ENCODE measurements around the gene OLIG1.

The OLIG1 gene

GRCh38 chr21:33069994-33070743, at the start of gene OLIG1:
OLIG1 (plus strand) TSS chr21:33070141; CDS start chr21:33070247, 106 bp downstream.
- DNase-seq (ENCODE audit: low read depth in 1 of 2, low spot score in 1 of 2), result peak in 1 of 2 donors; percentile 36

DNA sequence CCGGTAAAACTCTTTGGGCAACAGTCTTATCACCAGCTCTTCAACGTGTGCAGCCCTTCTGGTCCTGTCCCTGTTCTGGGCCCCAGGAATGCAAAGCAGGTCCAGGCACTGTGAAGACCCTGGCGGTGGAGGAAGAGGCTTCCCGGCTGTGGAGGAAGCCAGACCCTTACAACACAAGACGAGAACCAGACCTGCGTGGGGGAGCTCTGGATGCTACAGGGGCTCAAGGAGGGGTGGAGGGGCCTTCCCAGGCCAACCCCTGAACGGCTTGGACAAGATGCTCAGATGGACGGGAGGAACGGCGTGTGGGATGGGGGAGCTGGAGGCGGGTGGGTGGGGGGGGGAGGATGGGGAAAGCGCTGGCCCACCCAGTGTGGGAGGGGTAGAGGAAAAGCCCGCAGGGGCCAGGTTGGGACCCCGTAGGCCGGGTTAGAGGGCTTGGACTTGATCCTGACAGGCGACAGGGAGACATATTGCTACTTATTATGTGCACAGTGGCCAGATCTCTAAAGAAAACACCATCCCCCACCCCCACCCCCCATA, 49.3 kb upstream of the OLIG1 start:
- DNase-seq (ENCODE audit: low read depth in 1 of 2, low spot score in 1 of 2), result no peak

- no peak for DNase-seq (ENCODE audit: low read depth in 1 of 2, low spot score in 1 of 2)
These were observed 48.8 kb upstream of the OLIG1 start for GRCh38 chr21:33021150-33021549.

DNA sequence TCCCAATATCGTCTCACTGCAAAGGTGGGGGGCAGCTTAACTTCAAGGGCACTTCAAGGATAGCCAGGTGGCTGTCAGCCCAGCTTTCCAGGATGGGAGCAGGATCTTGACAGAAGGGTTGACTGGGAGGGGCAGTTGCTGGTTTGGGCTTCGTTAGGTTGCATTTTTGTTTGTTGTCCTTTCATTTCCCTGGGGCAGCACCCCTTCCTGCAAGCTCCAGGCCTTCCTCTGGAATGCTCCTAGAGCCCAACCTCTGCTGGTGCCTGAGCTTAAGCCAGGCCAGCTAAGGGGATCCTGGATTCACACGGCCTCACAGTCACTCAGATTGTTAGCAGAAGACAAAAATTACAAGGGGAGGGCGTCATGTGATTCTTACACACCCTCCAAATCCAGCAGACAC, 48.3 kb upstream of the OLIG1 start:
- DNase-seq (ENCODE audit: low read depth in 1 of 2, low spot score in 1 of 2), result no peak

DNA sequence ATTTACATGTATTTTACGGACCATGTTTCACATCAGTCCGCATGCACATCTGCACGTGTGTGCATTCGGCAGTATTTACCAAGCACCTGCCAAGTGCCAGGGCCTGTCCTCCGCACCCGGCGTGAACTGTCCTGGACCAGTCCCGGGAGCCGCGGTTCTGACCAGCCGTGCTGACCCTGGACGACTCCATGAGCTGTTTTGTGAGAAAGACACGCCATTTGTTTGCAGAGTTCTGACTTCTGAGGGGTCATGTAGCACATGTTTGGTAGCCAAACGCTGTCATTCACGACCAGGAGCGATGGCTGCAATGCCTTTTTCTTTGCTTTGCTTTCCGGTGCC, 47.5 kb upstream of the OLIG1 start:
- no peak for DNase-seq (ENCODE audit: low read depth in 1 of 2, low spot score in 1 of 2)

DNA sequence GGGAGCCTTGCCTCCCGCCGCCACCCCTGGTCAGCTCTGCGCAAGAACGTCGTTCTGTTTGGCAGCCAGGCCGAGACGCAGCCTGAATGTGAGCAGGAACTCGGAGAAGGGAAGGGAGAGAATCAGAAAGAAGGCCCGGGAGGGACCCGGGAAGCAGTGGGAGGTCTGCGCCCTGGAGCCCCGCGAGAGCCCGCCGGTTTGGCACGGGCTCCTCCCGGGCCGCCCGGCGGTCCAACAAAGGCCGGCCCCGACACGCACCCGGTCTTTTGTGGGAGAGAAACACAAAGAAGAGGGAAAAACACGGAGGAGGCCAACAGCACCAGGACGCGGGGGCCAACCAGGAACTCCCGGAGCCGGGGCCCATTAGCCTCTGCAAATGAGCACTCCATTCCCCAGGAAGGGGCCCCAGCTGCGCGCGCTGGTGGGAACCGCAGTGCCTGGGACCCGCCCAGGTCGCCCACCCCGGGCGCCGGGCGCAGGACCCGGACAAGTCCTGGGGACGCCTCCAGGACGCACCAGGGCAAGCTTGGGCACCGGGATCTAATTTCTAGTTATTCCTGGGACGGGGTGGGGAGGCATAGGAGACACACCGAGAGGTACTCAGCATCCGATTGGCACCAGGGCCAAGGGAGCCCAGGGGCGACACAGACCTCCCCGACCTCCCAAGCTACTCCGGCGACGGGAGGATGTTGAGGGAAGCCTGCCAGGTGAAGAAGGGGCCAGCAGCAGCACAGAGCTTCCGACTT, 46.9 kb upstream of the OLIG1 start:
- no peak for DNase-seq (ENCODE audit: low read depth in 1 of 2, low spot score in 1 of 2)

GRCh38 chr21:33023574-33024200, 46.3 kb upstream of the OLIG1 start:
- DNase-seq (ENCODE audit: low read depth in 1 of 2, low spot score in 1 of 2), result no peak

- DNase-seq (ENCODE audit: low read depth in 1 of 2, low spot score in 1 of 2), result no peak
These were observed 45.5 kb upstream of the OLIG1 start for GRCh38 chr21:33024201-33025103.

DNA sequence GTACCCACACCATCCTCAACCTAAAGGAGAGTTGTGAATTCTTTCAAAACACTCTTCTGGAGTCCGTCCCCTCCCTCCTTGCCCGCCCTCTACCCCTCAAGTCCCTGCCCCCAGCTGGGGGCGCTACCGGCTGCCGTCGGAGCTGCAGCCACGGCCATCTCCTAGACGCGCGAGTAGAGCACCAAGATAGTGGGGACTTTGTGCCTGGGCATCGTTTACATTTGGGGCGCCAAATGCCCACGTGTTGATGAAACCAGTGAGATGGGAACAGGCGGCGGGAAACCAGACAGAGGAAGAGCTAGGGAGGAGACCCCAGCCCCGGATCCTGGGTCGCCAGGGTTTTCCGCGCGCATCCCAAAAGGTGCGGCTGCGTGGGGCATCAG, 44.8 kb upstream of the OLIG1 start:
- no peak for DNase-seq (ENCODE audit: low read depth in 1 of 2, low spot score in 1 of 2)

DNA sequence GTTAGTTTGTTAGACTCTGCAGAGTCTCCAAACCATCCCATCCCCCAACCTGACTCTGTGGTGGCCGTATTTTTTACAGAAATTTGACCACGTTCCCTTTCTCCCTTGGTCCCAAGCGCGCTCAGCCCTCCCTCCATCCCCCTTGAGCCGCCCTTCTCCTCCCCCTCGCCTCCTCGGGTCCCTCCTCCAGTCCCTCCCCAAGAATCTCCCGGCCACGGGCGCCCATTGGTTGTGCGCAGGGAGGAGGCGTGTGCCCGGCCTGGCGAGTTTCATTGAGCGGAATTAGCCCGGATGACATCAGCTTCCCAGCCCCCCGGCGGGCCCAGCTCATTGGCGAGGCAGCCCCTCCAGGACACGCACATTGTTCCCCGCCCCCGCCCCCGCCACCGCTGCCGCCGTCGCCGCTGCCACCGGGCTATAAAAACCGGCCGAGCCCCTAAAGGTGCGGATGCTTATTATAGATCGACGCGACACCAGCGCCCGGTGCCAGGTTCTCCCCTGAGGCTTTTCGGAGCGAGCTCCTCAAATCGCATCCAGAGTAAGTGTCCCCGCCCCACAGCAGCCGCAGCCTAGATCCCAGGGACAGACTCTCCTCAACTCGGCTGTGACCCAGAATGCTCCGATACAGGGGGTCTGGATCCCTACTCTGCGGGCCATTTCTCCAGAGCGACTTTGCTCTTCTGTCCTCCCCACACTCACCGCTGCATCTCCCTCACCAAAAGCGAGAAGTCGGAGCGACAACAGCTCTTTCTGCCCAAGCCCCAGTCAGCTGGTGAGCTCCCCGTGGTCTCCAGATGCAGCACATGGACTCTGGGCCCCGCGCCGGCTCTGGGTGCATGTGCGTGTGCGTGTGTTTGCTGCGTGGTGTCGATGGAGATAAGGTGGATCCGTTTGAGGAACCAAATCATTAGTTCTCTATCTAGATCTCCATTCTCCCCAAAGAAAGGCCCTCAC, 44.2 kb upstream of the OLIG1 start, which contains the start of gene OLIG2:
TSS of gene OLIG2 (plus strand) at position 447 of the 954 bp plus-strand sequence. CDS start 928 bp downstream, outside the sequence.
- DNase-seq (ENCODE audit: low read depth in 1 of 2, low spot score in 1 of 2), result no peak

DNA sequence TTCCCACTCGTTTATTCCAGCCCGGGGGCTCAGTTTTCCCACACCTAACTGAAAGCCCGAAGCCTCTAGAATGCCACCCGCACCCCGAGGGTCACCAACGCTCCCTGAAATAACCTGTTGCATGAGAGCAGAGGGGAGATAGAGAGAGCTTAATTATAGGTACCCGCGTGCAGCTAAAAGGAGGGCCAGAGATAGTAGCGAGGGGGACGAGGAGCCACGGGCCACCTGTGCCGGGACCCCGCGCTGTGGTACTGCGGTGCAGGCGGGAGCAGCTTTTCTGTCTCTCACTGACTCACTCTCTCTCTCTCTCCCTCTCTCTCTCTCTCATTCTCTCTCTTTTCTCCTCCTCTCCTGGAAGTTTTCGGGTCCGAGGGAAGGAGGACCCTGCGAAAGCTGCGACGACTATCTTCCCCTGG, 43.5 kb upstream of the OLIG1 start:
- DNase-seq (ENCODE audit: low read depth in 1 of 2, low spot score in 1 of 2), result no peak

DNA sequence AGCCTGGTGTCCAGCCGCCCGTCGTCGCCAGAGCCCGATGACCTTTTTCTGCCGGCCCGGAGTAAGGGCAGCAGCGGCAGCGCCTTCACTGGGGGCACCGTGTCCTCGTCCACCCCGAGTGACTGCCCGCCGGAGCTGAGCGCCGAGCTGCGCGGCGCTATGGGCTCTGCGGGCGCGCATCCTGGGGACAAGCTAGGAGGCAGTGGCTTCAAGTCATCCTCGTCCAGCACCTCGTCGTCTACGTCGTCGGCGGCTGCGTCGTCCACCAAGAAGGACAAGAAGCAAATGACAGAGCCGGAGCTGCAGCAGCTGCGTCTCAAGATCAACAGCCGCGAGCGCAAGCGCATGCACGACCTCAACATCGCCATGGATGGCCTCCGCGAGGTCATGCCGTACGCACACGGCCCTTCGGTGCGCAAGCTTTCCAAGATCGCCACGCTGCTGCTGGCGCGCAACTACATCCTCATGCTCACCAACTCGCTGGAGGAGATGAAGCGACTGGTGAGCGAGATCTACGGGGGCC, 43.0 kb upstream of the OLIG1 start:
- DNase-seq (ENCODE audit: low read depth in 1 of 2, low spot score in 1 of 2), result no peak

GRCh38 chr21:33027401-33028286, 42.3 kb upstream of the OLIG1 start:
- DNase-seq (ENCODE audit: low read depth in 1 of 2, low spot score in 1 of 2), result no peak

- no peak for DNase-seq (ENCODE audit: low read depth in 1 of 2, low spot score in 1 of 2)
These were observed 41.7 kb upstream of the OLIG1 start for GRCh38 chr21:33028287-33028670.

DNA sequence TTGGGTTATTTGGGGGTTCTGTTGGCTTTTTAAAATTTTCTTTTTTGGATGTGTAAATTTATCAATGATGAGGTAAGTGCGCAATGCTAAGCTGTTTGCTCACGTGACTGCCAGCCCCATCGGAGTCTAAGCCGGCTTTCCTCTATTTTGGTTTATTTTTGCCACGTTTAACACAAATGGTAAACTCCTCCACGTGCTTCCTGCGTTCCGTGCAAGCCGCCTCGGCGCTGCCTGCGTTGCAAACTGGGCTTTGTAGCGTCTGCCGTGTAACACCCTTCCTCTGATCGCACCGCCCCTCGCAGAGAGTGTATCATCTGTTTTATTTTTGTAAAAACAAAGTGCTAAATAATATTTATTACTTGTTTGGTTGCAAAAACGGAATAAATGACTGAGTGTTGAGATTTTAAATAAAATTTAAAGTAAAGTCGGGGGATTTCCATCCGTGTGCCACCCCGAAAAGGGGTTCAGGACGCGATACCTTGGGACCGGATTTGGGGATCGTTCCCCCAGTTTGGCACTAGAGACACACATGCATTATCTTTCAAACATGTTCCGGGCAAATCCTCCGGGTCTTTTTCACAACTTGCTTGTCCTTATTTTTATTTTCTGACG, 41.1 kb upstream of the OLIG1 start:
- peak in 1 of 2 donors; percentile 25 for DNase-seq (ENCODE audit: low read depth in 1 of 2, low spot score in 1 of 2)

- no peak for DNase-seq (ENCODE audit: low read depth in 1 of 2, low spot score in 1 of 2)
These were observed 40.5 kb upstream of the OLIG1 start for GRCh38 chr21:33029385-33029921.

DNA sequence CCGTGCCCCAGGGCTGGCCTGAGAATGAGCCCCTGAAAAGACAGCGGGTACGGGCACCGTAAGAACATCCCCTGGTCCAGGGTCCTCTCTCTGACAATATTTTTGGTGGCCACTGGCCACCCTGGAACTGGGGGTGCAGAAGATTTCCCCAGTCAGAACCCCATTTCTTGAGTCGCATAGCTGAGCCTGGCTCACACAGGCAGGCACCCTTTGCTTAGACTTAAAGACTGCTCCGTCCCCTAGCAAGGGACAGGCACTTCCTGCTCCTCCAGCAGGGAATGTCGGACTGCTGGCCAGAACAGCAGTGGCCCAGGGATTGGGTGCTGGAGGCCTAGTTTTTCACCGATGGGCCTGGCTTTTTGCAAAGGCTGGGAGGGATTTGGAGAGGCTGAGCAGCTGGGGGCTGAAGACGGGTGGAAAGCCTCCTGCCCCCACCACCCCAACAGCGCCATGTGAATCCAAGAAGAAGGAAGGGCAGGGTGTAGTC, 39.9 kb upstream of the OLIG1 start:
- DNase-seq (ENCODE audit: low read depth in 1 of 2, low spot score in 1 of 2), result no peak

- no peak for DNase-seq (ENCODE audit: low read depth in 1 of 2, low spot score in 1 of 2)
These were observed 39.3 kb upstream of the OLIG1 start for GRCh38 chr21:33030633-33031032.
